Fibroblast of upper back skin (primary cell): Measurements from ENCODE around the gene CEP78.
A peak's percentile ranks its signal among the peaks of the same experiment; 100 is the strongest.

Source experiments
- DNase-seq: peaks from one replicate; pipeline ENCODE4 v3.0.0-alpha.2; 2013

CEP78 gene

DNA sequence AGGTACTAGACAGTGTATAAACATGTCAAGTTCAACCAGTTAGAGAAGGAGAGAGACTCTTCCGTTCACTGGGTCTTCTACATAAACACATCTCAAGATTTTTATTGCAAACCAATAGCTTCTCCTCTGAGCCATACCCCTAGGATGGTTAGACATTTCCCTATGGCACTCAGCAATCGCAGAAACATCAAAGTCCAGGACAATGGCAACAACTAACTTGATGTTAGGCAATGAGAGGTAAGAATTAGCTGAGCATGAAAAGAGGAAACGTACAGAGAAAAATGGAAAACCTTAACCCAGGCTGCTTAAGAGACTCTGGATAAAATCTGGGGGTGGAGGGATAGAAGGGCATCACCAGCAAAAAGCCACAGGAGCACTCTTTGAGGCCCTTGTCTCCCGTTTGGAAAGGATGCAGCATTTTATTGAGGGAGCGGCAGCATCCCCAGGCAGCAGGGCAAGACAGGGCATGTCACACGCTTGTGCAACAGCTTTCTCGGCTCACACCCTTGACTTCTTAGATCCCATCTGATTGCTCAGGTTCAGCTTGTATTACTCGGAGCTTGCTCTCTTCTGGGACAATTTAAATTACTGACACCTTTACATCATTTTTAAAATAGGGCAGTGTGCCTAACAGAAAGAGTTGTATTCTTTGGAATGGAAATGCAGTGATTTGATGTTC lies 52.5 kb downstream of the CEP78 start:
- no peak for DNase-seq

DNA sequence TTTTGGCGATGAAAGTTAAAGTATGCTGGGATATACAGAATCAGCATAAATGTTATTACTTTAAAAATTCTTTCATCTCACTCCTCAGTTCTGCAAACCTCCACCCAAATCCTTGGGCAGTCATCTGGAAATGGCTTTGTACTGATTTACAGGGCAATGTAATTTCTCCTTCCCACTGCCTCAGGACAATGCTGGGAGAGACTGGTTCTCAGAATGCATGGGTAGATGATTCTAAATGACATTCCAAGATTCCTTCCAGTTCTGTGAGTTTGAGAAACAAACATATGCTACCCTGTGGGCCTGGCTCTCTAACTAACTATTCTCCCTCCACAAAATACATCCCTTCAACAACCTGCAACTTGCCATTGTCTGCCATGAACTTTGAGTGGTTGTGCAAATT lies 53.6 kb downstream of the CEP78 start:
- no peak for DNase-seq

DNA sequence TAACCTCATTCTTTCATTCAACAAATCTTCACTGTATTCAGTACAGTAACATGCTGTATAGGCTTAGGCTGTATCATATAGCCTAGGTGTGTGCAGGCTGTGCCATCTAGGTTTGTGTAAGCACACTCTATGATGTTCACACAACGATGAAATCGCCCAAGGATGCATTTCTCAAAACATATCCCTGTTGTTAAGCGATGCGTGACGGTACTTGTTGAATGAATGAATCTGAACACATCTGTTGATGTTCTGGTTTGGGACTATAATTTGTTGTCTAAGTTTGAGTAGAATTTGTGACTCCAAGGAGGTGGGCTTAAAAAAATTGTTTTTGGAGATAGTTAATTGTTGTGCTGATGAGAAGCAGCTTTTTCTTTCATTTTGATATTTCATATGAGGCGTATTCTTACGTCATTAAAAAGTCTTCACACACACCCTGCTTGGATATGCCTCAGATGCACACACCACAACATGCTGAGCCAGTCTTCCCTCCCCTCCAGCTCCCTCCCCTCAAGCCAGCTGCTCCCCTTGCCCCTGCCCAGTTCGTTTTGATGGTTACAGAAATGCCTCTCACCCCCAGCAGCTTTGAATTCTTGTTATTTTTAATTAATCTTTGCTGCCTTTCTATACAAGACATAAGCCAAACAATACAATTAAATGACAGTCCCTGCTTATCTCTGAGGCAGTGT lies 55.5 kb downstream of the CEP78 start:
- no peak for DNase-seq

DNA sequence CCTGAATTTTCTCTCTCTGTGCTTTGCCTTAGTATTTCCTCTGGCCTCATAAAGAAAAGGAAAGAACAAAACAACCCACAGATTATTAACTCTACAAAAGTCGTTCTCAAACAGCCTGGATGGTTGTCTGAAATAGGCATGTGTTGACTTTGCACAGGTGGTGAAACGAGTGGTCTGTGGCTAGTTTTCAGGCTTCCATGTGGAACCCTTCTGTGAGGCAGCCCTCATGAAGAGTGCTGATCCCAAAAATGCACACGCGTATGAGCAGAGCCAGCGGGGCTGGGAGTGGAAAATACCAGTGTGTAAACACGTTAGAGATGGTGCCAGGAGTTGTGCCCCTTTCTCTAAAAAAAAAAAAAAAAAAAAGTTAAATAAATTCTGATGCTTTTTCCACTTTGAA lies 56.2 kb downstream of the CEP78 start:
- DNase-seq: no peak

DNA sequence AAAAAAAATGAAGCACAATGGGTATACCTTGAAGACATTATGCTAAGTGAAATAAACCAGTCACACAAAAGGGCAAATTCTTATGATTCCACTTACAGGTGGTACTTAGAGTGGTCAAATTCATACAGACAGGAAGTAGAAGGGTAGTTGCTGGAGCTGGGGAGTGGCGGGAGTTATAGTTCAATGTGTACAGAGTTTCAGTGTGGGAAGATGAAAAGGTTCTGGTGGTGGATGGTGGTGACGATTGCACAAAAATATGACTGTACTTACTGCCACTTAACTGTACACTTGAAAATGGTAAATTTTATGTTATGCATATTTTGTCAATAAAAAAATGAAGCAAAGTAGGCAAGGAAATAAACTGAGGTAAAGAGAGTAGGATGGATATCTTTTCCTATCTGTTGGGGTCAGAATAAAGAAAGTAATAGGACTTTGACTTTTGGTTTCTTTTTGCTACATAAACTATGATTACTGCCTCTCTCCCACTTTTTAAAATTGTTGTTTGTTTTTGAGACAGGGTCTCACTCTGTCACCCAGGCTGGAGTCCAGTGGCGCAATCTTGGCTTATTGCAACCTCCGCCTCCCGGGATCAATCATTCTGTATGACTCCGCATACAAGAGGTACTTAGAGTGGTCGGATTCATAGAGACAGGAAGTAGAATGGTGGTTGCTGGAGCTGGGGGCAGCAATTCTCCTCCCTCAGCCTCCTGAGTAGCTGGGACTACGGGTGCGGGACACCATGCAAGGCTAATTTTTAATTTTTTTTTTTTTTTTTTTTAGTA lies 57.0 kb downstream of the CEP78 start:
- no peak for DNase-seq

DNA sequence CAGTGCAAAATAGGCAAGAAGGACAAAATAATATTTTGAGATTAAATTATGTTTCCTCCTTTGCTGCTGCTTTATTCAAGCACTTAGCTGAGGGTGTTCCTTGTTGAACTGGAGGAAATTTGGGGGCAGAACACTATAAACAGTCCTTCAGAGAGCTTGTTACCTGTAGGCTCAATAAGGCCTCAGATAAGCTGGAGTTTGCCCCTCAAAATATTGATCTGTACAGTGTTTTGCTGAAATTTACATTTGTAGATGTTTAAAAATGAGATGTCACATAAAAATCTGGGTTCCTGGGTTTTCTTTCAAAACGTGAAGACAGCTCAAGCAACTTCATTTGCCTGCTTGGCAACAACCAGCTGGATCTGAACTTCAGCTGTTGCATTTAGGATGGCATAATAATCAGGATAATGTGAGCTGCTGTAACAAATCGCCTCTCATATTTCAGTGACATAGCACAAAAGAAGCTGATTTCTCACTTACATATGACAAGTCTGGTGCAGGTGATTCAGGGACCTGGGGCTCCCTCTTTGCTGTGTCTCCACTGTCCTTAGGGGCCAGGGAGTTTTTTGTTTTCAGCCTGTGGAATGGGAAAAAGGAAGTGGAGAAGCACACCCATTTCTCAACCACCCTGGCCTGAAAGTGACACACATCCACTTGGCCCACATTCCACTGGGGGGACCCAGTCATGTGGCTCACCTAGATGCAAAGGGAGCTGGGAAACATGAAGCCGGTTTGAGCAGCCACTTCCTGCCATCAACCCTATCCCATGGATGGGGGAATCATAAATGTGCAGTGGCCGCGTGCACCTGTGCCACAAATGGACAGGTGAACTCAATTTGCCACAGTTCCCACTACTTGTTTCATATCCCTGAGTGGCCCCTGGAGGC lies 58.7 kb downstream of the CEP78 start:
- no peak for DNase-seq

DNA sequence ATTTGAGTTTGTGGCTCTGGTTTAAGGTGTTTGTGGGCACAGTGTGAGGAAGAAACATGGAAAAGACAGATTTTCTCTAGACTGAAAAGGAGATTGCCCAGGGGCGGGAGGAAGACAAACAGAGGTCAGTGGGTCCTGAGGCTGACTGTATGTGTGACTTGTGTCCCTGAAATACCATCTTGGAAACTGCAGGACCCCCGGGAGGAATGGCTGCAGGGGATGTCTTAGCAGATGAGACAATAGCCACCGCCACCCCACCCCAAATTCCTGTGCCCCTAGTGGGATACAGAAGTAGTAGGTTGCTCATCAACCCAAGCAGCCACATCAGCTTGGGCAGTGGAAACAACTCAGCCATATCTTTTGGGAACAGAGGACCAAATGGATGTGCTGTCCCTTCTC lies 59.3 kb downstream of the CEP78 start:
- DNase-seq: no peak

DNA sequence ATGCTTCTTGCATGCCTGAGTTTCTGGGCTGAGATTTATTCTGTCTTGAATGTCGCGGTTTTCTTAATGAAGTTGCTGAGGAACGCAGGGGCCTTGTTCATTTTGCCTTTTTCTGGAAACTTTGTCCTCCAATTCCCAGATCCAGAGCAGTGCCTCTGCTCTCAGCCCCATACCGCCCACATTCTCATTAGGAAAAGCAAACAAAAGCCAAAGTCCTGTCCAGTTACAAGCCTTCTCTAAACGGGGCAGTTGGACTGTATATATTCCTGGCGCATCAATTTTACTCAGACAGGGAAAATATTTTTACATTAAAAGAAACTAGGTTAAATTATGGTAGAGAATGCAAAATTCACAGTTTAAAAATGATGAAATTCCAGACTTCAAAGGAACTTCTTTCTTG lies 59.9 kb downstream of the CEP78 start:
- no peak for DNase-seq

DNA sequence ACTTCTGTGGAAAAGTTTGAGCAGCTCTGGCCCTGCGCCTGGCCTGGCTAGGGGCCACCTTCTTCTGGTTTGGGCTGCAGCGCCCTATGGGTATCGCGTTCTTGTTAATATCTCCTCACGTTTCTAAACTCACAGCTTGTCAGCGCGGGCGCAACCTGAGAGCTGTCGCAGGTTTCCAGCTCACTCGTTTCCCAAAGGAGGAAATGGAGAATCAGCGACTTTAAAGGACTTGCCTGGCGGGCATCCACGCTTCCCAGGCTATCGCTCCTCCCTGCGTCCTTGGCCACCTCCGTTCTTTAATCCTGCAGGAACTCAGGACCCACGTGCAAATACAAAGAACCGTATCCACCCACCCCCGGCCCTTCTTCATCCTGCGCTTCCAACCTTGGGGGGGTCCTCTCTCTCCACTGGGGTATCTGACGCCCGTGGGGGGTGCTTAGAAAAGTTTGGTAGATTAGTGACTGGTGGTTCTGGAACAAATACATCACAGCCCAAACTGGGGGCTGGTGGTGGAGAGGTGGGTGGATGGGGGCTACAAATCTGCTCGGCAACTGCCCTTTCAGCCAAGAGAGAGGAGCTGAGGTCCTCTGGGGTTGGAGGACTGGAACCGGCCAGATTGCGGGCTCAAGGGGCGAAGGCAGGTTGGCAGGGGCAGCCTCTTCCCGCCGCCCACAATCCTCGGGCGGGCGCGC lies 60.5 kb downstream of the CEP78 start:
- peak; percentile 67 for DNase-seq

DNA sequence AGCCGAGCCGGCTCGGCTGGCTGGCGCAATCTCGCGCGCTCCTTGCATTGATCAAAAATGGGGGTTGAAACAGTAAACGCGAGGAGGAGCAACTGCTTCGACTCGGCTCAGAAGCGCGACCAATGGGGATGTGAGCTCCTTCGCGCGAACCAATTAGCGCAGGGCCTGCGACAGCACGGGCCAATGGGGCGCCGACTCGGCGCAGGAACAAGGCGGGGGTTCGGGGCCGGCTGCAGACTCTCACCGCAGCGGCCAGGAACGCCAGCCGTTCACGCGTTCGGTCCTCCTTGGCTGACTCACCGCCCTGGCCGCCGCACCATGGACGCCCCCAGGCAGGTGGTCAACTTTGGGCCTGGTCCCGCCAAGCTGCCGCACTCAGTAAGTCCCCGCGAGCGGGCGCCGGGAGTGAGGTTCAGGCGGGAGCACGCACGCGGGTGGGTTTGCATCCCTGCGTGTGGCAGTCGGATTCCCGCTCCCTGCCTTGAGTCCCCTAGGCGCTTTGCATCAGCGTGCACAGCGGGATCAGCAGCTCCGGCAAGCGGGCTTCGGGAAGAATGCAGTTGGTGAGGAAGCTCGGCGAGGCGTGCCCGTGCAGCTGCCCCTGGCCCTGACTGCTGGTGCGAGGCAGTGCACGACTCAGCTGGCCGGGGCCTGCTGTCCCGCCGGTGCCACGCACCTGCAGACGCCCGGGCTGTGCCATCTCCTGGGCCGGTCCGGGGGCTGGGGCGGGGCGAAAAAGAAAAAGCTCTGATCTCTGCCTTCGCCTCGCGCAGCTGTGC lies 61.2 kb downstream of the CEP78 start, which contains the start of gene PSAT1:
PSAT1 (plus strand) TSS at position 233 of the 779 bp plus-strand sequence; CDS start at position 319, 86 bp downstream.
- peak; percentile 99 for DNase-seq

DNA sequence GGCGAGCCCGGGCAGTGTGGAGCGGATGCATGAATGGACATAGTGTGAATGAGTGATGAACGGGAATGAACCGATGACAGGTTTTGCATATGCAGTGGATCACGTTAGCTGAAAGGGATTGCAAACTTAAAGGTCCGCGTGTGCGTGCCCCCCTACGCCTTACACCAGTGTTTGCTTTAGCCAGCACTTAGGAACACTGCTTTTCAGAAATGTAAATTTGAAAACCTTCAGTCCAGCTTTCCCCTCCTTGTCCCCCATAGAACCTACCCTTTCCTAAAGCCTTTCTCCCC lies 61.7 kb downstream of the CEP78 start:
- peak; percentile 47 for DNase-seq

DNA sequence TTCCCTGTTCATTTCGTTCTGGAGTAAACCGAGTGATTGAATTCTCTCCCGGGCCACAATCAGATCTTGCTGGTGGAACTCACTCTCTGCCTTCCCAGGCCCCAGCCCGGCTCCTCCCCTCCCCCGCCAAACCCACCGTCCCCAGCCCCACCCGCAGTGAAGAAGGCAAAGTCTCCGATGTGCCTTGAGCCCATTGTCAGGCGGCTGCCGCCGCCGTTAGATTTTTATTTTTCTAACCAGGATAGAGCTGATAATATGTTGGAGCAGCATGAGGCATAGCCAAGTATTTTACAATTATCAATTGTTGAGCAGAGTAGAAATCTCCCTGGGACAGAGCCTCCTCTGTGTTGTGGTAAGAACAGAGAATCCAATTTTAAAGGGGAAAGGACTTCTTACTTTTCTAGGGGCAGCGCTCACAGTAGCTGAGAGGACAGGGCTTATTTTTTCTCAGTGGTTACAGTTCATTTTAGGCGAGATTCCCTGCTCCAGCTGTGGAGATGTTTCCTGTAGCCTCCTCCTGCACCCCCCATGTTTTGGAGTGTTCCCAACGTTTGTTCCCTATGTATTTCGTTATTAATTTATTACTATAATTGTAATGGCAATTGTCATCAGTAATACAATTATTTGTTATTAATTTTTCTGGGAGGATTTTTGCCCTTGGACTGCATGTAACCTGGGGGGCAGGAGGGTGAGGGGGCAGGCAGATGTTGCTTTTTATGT lies 62.3 kb downstream of the CEP78 start:
- DNase-seq: no peak

DNA sequence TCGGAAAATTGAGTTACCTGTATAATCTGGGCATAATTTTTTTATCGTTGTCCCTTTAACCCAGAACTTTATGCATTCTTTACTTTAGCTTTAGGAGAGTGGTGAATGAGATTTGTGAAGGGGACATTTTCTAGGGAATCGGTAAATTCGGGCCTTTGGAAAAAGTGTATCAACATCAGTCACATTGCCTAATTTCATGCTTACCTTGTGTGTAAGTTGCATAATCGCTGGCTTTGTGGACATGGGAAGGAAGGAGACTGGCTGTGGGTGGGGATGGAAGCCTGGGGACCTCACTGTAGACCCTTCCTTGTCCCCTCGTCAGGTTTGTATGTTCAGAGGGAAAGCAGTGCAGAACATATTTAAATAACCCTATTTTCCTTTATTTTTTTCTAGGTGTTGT lies 64.3 kb downstream of the CEP78 start:
- no peak for DNase-seq

DNA sequence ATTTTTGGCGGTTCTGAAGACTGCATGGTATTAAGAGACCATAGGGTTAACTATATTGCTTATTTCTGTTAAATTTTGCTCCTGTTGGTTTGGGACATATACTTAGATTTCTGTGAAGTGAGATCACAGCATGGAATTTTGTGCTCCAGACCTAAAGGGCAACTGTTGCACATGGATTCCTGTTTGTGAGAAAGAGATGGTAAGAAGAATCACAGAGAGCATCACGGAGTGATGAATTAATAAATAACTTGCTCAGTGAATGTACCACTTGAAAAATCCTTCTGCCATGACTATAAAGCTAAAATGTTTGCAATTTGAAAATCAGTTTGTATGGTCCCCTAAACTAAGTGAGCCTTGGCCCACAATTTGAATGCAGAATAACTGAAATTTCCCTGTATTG lies 65.6 kb downstream of the CEP78 start:
- DNase-seq: no peak

DNA sequence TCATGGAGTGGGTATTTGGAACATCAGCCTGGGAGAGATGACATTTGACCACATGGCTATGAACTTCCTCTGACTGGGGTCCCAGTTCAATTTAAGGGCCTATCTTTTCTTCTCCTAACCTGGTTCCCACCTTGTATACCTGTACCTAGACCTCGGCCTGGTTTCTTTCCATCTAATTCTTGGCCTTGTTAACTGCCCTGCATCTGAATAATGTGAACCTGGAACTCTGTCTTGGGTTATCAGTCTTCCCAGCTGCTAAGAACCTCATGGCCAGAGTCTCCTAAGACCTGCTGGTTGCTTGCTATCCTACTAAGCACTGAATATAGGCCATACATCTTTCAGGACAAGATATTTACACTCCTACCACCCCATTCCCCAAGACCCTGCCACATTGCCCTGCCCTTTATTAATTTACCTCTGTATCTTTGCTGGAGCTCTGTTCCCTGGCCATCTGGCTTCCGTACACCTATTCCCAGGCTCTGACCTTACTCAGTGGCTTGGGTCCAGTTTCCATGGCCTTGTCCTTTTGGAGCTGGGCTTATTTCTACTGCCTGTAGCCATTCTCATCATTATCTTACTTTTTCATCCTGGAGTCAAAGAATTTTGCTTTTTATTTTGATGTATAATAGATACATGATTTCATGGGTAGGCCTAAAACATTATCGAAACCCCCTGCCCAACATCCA lies 67.6 kb downstream of the CEP78 start:
- no peak for DNase-seq

DNA sequence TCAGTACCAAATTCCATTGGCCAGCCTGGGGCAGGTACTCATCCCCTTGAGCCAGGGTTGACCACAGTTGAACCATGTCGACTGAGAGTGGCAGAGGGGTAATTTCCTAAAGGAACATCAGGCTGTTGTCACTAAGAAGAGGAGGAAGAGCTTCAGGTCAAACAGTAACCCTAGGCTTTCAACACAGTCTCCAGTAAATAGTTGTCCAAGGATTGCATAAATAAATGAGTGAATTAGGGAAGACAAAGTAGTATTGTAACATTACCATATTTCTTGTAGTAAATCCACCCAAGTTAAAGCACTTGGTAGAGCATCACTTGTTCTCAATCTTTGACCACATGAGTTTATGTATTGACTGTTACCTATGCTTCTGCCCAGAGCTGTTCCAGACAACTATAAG lies 68.5 kb downstream of the CEP78 start:
- DNase-seq: no peak

DNA sequence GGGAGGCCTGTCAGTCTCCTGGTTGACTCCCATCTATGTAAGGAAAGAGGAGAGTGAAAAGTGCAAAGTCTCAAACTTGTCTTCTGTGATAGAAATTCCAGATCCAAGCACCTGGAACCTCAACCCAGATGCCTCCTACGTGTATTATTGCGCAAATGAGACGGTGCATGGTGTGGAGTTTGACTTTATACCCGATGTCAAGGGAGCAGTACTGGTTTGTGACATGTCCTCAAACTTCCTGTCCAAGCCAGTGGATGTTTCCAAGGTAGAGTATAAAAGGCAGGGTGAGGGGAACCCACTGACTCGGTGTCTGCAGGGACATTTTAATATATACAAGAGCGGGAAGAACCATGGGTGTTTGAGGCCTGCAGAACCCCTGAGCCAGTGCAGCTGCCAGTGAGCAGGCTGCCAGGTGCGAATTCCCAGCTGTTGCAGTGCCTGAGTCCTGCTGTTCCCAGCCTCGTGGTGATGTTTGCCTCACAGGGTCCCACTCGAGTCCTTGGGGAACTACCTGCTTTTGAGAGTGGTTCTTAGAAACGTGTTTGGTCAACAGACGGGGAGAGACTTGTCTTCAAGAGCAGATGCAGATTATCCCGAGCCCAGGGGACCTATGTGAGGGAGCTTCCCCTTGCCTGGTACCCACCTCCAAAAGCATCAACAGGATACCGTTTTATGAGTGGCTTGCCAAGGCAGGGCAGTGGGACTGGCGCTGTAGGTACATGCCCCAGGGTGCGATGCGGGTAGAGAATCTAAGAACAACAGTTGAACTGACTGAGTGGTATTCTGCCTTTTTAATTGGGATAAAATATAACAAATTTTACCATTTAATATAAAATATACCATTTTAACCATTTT lies 70.6 kb downstream of the CEP78 start:
- no peak for DNase-seq

DNA sequence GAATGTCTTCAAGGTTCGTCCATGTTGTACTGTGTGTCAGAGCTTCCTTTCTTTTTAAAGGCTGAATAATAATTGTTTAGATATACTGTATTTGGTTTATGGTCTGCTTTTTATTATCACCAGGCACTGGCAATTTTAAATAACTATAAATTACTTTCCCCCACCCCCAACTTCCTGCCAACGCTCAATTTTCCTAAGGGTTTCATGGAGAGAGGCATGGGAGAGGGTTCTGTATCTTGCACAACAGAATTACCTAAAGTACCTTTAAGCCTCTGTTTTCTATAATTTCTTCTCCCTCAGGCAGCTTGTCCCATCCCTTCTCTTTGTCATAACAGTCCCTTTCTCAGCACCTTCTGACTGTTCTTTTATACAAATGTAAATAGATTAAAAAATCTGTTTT lies 71.5 kb downstream of the CEP78 start:
- no peak for DNase-seq

DNA sequence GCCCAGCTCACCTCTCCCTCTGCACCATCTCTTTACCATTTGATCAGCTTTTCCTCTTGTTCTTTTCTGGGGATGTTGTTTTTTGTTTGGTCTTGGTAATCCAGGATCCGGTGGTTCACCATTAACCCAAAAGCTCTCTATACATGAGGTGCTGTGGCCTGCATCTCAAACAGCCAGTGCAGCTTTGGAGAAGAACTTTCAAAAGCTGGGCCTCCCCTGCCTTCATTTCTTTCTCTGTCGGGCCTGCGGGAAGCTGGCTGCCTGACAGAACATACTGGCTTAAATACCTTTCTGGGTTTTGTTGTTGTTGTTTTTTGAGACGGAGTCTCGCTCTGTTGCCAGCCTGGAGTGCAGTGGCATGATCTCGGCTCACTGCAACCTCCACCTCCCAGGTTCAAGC lies 73.2 kb downstream of the CEP78 start:
- DNase-seq: no peak
